ENCODE data around the gene RAD1.

RAD1 gene

GRCh38 chr5:34916518-34916917, 1.2 kb upstream of the RAD1 start:
- no peak overlapping the region for H3K27ac ChIP-seq
- no peak for DNase-seq (ENCODE audit: low spot score)
- TF ChIP-seq CTCF (IDR thresholded peaks at IDR 0.05): no peak
- H3K4me3 ChIP-seq: peak overlapping the region; percentile 95

GRCh38 chr5:34915856-34916192, 520 bp upstream of the RAD1 start:
- no peak for TF ChIP-seq CTCF (IDR thresholded peaks at IDR 0.05)

GRCh38 chr5:34914671-34915138, 599 bp downstream of the RAD1 start:
- DNase-seq (ENCODE audit: low spot score): no peak
- Histone ChIP-seq H3K4me3 (peak overlapping the region; percentile 95), H3K27ac (peak overlapping the region; percentile 67 to 92)
- no peak for TF ChIP-seq CTCF (IDR thresholded peaks at IDR 0.05)

More at GRCh38 chr5:34915856-34916192, 520 bp upstream of the RAD1 start:
- H3K27ac ChIP-seq: peak overlapping the region; percentile 67 to 83
- DNase-seq (ENCODE audit: low spot score): no peak
- peak overlapping the region; percentile 95 for H3K4me3 ChIP-seq

- no peak overlapping the region for H3K4me3 ChIP-seq
- DNase-seq (ENCODE audit: low spot score): no peak
- H3K27ac ChIP-seq: no peak overlapping the region
- TF ChIP-seq CTCF (IDR thresholded peaks at IDR 0.05): no peak
These were observed 2.2 kb downstream of the RAD1 start for GRCh38 chr5:34913072-34913471.

- TF ChIP-seq CTCF (IDR thresholded peaks at IDR 0.05): no peak
- no peak for DNase-seq (ENCODE audit: low spot score)
- Histone ChIP-seq H3K27ac (no peak overlapping the region), H3K4me3 (no peak overlapping the region)
These were observed 9.7 kb downstream of the RAD1 start for GRCh38 chr5:34905564-34905963.

GRCh38 chr5:34903260-34903659, 12.0 kb downstream of the RAD1 start:
- no peak overlapping the region for H3K27ac ChIP-seq
- no peak for DNase-seq (ENCODE audit: low spot score)
- no peak overlapping the region for H3K4me3 ChIP-seq
- TF ChIP-seq CTCF (IDR thresholded peaks at IDR 0.05): no peak

- no peak overlapping the region for H3K27ac ChIP-seq
- H3K4me3 ChIP-seq: no peak overlapping the region
- TF ChIP-seq CTCF (IDR thresholded peaks at IDR 0.05): no peak
- DNase-seq (ENCODE audit: low spot score): no peak
These were observed 14.7 kb downstream of the RAD1 start for GRCh38 chr5:34900652-34901051.

Measured in coronary artery (tissue), 2 donors.